HG02981 (cell line): Measurements from ENCODE around the gene ACOT7.

ENCODE experiments used
- ATAC-seq: cut with Tn5 transposase; IDR thresholded peaks from one replicate; pipeline ENCODE4 v1.9.1; 2021; ENCODE audit warnings: mild to moderate bottlenecking, moderate library complexity; ENCODE audit not compliant: unreplicated experiment

The ACOT7 gene

GRCh38 chr1:6424619-6425593 lies 31.3 kb upstream of the ACOT7 start, which contains the start of gene ESPN:
Gene ESPN (plus strand): TSS chr1:6424776. CDS start chr1:6424956, 180 bp downstream.
- no peak for ATAC-seq

DNA sequence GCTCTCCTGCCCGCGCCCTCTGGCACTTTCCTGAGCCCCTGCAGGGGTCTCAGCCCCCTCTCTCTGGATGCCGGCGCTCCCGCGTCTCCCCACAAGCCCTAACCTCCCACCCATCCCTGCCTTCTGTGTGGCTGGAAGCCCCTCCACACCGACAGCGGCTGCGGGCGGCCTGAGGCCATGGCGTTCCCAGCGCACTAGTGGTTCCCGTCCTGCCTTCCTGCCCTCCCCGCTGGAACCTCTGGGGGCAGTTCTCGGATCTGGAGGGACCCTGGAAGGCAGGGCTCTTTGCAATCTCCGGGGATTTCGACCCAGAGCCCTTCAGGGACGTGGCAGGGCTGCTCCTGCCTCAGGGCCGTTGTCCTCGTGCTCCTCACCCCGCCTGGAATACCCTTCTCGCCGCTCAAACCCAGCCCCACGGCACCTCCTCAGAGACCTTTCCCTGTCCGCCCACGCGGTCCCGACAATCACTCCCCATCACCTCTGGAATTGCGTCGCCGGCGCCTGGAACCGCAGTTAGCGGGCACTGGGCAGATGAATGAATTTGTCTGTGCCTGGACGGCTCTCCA lies 30.5 kb upstream of the ACOT7 start:
- no peak for ATAC-seq

- ATAC-seq = no peak
Measured at GRCh38 chr1:6423321-6423999, 29.9 kb upstream of the ACOT7 start.

GRCh38 chr1:6421266-6421665 lies 27.7 kb upstream of the ACOT7 start:
- no peak for ATAC-seq

- ATAC-seq = no peak
Measured at GRCh38 chr1:6420454-6421042, 27.0 kb upstream of the ACOT7 start.

DNA sequence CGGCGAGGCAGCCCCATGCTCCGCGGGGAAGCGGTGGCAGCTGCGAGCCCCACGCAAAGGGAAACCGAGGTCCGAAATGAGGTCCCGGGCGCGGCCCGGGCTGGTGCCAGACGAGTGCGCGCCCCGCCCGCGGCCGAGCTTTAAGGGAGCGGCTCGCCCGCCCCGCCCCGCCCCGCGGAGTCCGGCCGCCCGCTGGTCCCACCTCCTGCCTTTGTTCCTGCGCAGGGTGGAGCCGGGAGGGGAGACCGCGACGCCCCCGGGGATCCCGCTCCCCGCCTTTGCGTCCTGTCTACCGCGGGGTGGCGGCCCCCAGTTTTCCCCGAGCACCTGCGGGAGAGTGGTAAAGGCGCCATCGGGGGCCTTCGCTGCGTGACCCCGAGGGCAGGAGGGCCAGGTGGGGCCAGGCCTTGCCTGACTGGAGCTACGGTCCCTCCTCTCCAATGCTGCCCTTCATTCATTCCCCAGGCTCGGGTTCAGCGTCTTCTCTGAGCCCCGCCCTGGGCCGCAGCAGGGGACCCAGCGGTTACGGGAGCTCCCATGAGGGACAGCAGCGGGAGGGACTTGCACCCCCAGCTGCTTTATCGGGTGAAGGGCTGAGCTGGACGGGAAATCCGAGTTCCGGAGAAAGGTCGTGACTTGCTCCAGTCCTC lies 26.4 kb upstream of the ACOT7 start, which contains the start of gene HES2:
TSS of gene HES2 (minus strand) at position 116 of the 650 bp plus-strand sequence. CDS start at position 17, 99 bp downstream.
- no peak for ATAC-seq

GRCh38 chr1:6419397-6419803 lies 25.8 kb upstream of the ACOT7 start:
- no peak for ATAC-seq

DNA sequence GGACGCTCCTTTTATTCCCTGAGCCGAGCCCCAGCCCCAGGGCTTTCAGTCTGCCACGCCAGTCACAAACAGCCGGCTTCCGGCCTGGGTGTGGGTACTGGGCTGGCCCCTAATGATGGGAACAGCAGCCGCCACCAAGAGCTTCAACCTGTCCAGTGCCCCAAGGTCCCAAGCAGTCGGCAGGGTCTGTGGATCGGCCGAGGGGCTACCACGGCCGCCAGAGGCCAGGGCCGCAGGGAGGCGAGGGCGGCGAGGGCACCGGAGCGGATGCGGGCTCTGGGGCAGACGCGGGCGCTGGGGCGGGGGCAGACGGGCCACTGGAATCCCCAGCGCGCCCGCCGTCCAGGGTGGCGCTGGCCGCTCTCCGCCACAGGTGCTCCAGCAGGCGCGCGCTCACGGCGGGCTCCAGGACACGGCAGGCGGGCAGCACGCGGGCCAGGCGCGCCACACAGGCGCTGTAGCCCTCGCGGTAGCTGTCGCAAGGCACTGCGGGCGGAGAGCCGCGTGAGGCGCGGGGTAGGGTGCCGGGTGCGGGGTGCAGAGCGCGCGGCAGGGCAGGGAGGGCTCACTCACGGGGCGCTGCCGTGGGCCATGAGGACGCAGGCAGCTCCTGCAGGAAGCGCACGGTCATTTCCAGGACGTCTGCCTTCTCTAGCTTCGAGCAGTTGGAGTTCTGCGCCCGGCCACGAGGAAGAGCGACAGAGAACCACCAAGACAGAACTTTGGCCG lies 25.3 kb upstream of the ACOT7 start:
- ATAC-seq = no peak

- ATAC-seq = no peak
Measured at GRCh38 chr1:6417961-6418667, 24.5 kb upstream of the ACOT7 start.

DNA sequence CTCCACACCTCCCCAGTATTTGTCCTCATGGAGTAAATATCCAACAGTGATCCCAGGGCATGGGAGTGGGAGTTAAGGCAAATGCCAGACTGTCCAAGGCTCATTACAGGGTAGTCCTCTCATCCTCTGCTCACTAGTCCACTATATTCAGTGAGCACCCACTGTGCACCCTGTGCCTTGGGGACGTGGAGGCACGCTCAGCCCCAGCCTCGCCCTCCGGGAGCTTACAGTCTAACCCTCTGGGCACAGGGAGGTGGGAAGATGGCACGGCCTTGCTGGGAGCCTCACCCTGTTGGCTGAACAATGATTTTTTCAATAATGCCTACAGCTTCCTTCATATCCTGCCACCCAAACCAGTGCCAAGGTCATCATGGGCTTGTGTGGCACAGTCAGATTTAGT lies 23.3 kb upstream of the ACOT7 start:
- no peak for ATAC-seq

- no peak for ATAC-seq
Measured at GRCh38 chr1:6416295-6416656, 22.7 kb upstream of the ACOT7 start.

GRCh38 chr1:6414881-6415626 lies 21.5 kb upstream of the ACOT7 start:
- ATAC-seq = no peak

GRCh38 chr1:6414443-6414844 lies 20.9 kb upstream of the ACOT7 start:
- ATAC-seq = peak; percentile 73

GRCh38 chr1:6412896-6413295 lies 19.3 kb upstream of the ACOT7 start:
- no peak for ATAC-seq

DNA sequence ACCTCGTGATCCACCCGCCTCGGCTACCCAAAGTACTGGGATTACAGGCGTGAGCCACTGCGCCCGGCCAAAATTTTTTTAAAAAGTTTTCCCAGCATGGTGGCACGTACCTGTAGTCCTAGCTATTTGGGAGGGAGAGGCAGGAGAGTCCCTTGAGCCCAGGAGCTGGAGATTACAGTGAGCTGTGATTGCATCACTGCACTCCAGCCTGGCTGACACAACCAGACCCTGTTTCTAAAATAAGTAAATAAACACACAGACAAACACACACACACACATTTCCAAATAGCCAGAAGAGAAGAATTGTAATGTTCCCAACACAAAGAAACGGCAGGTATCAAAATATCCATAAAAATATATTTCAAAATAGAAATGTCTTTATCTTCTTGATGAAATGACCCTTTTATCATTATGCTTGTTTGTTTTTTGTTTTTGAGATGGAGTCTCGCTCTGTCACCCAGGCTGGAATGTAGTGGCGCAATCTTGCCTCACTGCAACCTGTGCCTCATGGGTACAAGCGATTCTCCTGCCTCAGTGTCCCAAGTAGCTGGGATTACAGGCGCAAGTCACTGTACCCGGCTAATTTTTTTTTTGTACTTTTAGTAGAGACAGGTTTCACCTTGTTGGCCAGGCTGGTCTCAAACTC lies 16.8 kb upstream of the ACOT7 start:
- no peak for ATAC-seq

DNA sequence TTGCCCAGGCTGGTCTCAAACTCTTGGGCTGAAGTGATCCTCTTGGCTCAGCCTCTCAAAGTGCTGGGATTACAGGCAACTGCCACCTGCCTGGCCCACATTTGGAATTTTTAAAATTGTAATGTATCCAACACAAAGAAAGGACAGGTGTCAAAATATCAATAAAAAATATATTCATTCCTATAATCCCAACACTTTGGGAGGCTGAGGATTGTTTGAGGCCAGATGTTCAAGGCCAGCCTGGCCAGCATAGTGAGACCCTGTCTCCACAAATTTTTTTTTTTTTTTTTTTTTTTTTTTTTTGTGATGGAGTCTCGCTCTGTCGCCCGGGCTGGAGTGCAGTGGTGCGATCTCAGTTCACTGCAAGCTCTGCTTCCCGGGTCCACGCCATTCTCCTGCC lies 16.2 kb upstream of the ACOT7 start:
- ATAC-seq = no peak

DNA sequence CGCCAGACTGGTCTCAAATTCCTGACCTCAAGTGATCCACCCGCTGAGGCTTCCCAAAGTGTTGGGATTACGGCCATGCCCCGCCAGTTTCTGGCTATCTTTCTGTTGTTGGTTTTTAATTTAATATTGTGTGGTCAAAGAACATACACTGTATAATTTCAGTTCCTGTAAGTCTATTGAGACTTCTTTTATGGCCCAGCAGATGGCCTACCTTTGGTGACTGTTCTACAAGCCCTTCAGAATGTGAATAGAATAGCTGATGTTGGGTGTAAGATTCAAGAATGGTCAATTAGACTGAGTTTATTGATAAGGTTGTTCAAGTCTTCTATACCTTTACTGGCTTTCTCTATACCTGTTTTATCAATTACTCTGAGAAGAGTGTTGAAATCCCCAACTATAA lies 15.5 kb upstream of the ACOT7 start:
- ATAC-seq = no peak

- ATAC-seq = no peak
Measured at GRCh38 chr1:6408023-6408422, 14.5 kb upstream of the ACOT7 start.
